Measurements from ENCODE around the gene PODN. TPM values are rescaled to one million over a fixed set of nuclear protein-coding genes. Genes with fewer than 3 reads are reported as not detected.

PODN gene
- total RNA-seq, 4 donors from 2014 or later, result 209 to 1,182 (median 700) TPM

GRCh38 chr1:53133261-53134041, 71.4 kb downstream of the PODN start:
- Histone ChIP-seq H3K4me3 (no peak overlapping the region), H3K27ac (peak overlapping the region in 2 of 4 donors; percentile 5 to 66), H3K4me1 (peaks cover 0 to 23% (median 0%) of the 10 kb centered on the region in 4 donors), H3K27me3 (no peaks in the 10 kb centered on the region), H3K9me3 (peaks cover 0 to 12% (median 4%) of the 10 kb centered on the region in 4 donors), H3K36me3 (no peaks in the 10 kb centered on the region)
- TF ChIP-seq EP300 (IDR thresholded peaks at IDR 0.05) (no peak), CTCF (IDR thresholded peaks at IDR 0.05) (no peak), POLR2A (IDR thresholded peaks at IDR 0.05) (no peak)
- no peak for DNase-seq (ENCODE audit: low spot score in 2 of 2)
- WGBS, 2 donors, result 76 to 78% methylated on average over 9 of the region's 9 CpGs

GRCh38 chr1:53134042-53134485, 72.1 kb downstream of the PODN start:
- no peaks in the 10 kb centered on the region for H3K36me3 ChIP-seq
- peaks cover 0 to 23% (median 0%) of the 10 kb centered on the region in 4 donors for H3K4me1 ChIP-seq
- H3K27ac ChIP-seq, result peak overlapping the region in 2 of 4 donors; percentile 5 to 66
- no peak for DNase-seq (ENCODE audit: low spot score in 2 of 2)
- peaks cover 0 to 12% (median 4%) of the 10 kb centered on the region in 4 donors for H3K9me3 ChIP-seq
- H3K27me3 ChIP-seq, result no peaks in the 10 kb centered on the region
- H3K4me3 ChIP-seq, result no peak overlapping the region
- 95 to 97% methylated on average over 6 to 7 of the region's 7 CpGs for WGBS, 2 donors
- TF ChIP-seq EP300 (IDR thresholded peaks at IDR 0.05), result no peak
- TF ChIP-seq CTCF (IDR thresholded peaks at IDR 0.05), result no peak
- no peak for TF ChIP-seq POLR2A (IDR thresholded peaks at IDR 0.05)

Small RNA genes lying within 50 kb of the gene (small RNA-seq; reads per million reads assigned to genes)
- not detected for gene HIGD1AP11

Other genes starting within 250 kb of the PODN start
- gene ZYG11A, start 219.5 kb upstream of the PODN start, total RNA-seq, result not detected
- 100 to 1,000 TPM; 110 to 346 (median 205) TPM for gene ECHDC2, start 140.5 kb upstream of the PODN start, total RNA-seq
- 100 to 1,000 TPM in 2 of 4 donors, 10 to 100 TPM in 2; 63.3 to 131 (median 104) TPM for gene SCP2, start 134.9 kb upstream of the PODN start, total RNA-seq
- gene SLC1A7, start 80.4 kb downstream of the PODN start, total RNA-seq, result 1 to 10 TPM in 1 of 4 donors, under 1 TPM in 1, not detected in 2; 0.66 to 1.6 TPM
- 10 to 100 TPM; 17.2 to 28.8 (median 21.7) TPM for gene CPT2, start 134.6 kb downstream of the PODN start, total RNA-seq
- 10 to 100 TPM; 49.2 to 67.7 (median 64.7) TPM for gene CZIB, start 158.4 kb downstream of the PODN start, total RNA-seq
- gene MAGOH, start 176.3 kb downstream of the PODN start, total RNA-seq, result 10 to 100 TPM; 11.6 to 18.6 (median 16.8) TPM

All from tibial nerve (tissue), 4 donors.